K562 (cell line): Measurements from ENCODE around the gene CHST2. TPM values are rescaled to one million over a fixed set of nuclear protein-coding genes. Genes with fewer than 3 reads are reported as not detected.

Experiments used
- CHD1 ChIP-seq: fragments of 200-600 bp; sonication (generic); IDR thresholded peaks from one replicate; pipeline ENCODE4 v1.6.1; 2012; ENCODE audit warnings: mild to moderate bottlenecking, moderate library complexity, low read length, inconsistent platforms
- JUN ChIP-seq, 2 experiments: sonication (generic) in 1 of 2; formaldehyde crosslinking in 1 of 2; IDR thresholded peaks; 2 replicates each; pipeline versions ENCODE4 v1.6.1 to v1.8.0; 2012 to 2022; ENCODE audit warnings: borderline replicate concordance in 2 of 2, mild to moderate bottlenecking in 2 of 2, improper control_type of control experiment in 1 of 2, low read depth in 1 of 2, low read length in 1 of 2, missing genetic modification reagents in 1 of 2
- RBM39 ChIP-seq: fragments of 200-400 bp; formaldehyde crosslinking; optimal IDR thresholded peaks from 2 replicates; pipeline ENCODE3; 2018; ENCODE audit warnings: low read depth, low read length
- SNRNP70 ChIP-seq: fragments of 200-400 bp; formaldehyde crosslinking; optimal IDR thresholded peaks from 2 replicates; pipeline ENCODE3; 2017; ENCODE audit warnings: low read depth, low read length
- TCF7 ChIP-seq: sonication (generic); IDR thresholded peaks from 2 replicates; pipeline ENCODE4 v1.6.1; 2016; ENCODE audit warnings: antibody characterized with exemption, borderline replicate concordance
- TOE1 ChIP-seq, 2 experiments: fragments of 450-650 bp in 1 of 2; sonication (generic) in 1 of 2; formaldehyde crosslinking in 1 of 2; IDR thresholded peaks; 2 replicates each; pipeline versions ENCODE4 v1.7.1 to v1.8.0; 2016 to 2022; ENCODE audit warnings: borderline replicate concordance in 2 of 2, mild to moderate bottlenecking in 2 of 2, antibody characterized with exemption in 1 of 2, inconsistent platforms in 1 of 2, low read depth in 1 of 2, missing genetic modification reagents in 1 of 2, moderate library complexity in 1 of 2
- ZNF318 ChIP-seq, 2 experiments: fragments of 450-650 bp; IDR thresholded peaks; 2 replicates each; pipeline ENCODE4 v1.6.1; 2016; ENCODE audit warnings: mild to moderate bottlenecking in 2 of 2, borderline replicate concordance in 1 of 2, low read depth in 1 of 2, moderate library complexity in 1 of 2
- ZNF408 ChIP-seq: fragments of 250-450 bp; sonication (Bioruptor Pico); IDR thresholded peaks from 2 replicates; pipeline ENCODE4 v1.4.0; 2020; ENCODE audit warnings: low read depth, mild to moderate bottlenecking, moderate library complexity
- polyA plus RNA-seq, 8 experiments: library from polyadenylated mRNA; depleted of rRNA in 4 of 8; stranded (reverse) in 5 of 8; unstranded in 3 of 8; fragments of >200 nt; fragmentation: Nextera tagmentation in 2 of 8; fragmentation: Illumina TruSeq in 1 of 8; extraction: Ambion mirVana in 2 of 8; extraction: Trizol in 1 of 8; gene quantifications; 2 replicates each; pipeline versions ENCODE4 v1.2.1 to v1.2.3, GENCODE V29; 2011 to 2014; ENCODE audit warnings: inconsistent platforms in 1 of 8, missing spikeins in 1 of 8
- total RNA-seq, 7 experiments: library from RNA; depleted of rRNA in 6 of 7; stranded (reverse); fragments of >200 nt in 6 of 7; fragmentation: Illumina TruSeq in 2 of 7; extraction: Trizol in 2 of 7; gene quantifications; 2 replicates each; pipeline versions ENCODE4 v1.2.1 to v1.2.3, GENCODE V29; 2011 to 2021; ENCODE audit warnings: low replicate concordance in 1 of 7
- TF ChIP-seq, protein P1 (sequence below): fragments of 450-650 bp; IDR thresholded peaks from 2 replicates; pipeline ENCODE4 v1.6.1; 2017; ENCODE audit warnings: antibody characterized with exemption
- TF ChIP-seq, protein P2 (sequence below): fragments of 450-650 bp; formaldehyde crosslinking; IDR thresholded peaks from 2 replicates; pipeline ENCODE4 v1.4.0; 2020; ENCODE audit warnings: mild to moderate bottlenecking, moderate library complexity
- TF ChIP-seq, protein P3 (sequence below): sonication (generic); formaldehyde crosslinking; IDR thresholded peaks from 2 replicates; pipeline ENCODE4 v1.8.0; 2022; ENCODE audit warnings: missing genetic modification reagents, mild to moderate bottlenecking, moderate library complexity, borderline replicate concordance

CHST2 gene
- total and polyA plus RNA-seq, 9 of the 15 experiments (the other 6 are each of a cell fraction or from before 2014, with no cell fraction given) = 3.4 to 60.3 (median 13.9) TPM

DNA sequence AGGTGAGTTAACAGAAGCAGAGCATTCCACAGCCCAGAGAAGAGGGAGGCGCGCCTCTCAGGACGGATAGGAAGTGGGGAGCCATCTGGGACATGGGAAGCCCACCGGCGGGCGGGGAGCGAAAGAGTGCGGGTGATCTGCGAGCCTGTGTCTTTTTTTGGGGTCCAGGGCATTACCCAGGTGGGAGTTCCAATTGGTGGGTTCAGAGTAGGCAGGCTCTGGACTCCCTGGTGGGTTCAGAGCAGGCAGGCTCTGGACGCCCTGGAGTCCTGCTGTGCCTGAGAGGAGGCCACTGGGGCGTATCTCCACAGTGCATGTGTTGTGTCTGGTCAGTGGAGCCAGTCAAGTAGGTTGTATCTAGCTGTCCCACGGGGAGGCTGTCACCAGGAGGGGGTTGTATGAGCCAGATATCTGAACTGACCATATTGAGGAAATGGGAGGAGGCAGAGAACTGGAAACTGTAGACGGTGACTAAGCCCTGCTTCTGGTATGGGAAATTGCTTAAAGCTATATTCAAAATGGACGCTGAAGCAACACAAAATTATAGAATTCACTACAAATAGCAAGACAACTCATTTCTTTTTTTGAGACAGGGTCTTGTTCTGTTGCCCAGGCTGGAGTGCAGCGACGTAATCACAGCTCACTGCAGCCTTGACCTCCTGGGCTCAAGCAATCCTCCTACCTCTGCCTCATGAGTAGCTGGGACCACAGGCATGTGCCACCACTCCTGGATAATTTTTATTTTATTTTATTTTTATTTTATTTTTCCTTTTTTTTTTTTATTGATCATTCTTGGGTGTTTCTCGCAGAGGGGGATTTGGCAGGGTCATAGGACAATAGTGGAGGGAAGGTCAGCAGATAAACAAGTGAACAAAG is 34.5 kb upstream of the CHST2 start (continued):
- TF ChIP-seq, protein P1, sequence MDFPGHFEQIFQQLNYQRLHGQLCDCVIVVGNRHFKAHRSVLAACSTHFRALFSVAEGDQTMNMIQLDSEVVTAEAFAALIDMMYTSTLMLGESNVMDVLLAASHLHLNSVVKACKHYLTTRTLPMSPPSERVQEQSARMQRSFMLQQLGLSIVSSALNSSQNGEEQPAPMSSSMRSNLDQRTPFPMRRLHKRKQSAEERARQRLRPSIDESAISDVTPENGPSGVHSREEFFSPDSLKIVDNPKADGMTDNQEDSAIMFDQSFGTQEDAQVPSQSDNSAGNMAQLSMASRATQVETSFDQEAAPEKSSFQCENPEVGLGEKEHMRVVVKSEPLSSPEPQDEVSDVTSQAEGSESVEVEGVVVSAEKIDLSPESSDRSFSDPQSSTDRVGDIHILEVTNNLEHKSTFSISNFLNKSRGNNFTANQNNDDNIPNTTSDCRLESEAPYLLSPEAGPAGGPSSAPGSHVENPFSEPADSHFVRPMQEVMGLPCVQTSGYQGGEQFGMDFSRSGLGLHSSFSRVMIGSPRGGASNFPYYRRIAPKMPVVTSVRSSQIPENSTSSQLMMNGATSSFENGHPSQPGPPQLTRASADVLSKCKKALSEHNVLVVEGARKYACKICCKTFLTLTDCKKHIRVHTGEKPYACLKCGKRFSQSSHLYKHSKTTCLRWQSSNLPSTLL = no peak
- no peak for TF ChIP-seq SNRNP70
- no peak for TF ChIP-seq ZNF318 (IDR thresholded peaks at IDR 0.05; ENCODE audit: borderline replicate concordance in 1 of 2, low read depth in 1 of 2)
- peak; percentile 67; the same call in 1 of the 2 replicates for TF ChIP-seq TOE1 (IDR thresholded peaks at IDR 0.05; ENCODE audit: borderline replicate concordance)
- no peak for TF ChIP-seq TOE1 (CRISPR knock-in tag; IDR thresholded peaks at IDR 0.05; ENCODE audit: borderline replicate concordance, low read depth)
- TF ChIP-seq CHD1 = no peak
- TF ChIP-seq ZNF408 = no peak
- peak; percentile 88; the same call in 1 of the 2 replicates for TF ChIP-seq JUN (IDR thresholded peaks at IDR 0.05; ENCODE audit: borderline replicate concordance, low read depth, low read length)
- TF ChIP-seq JUN (CRISPR knock-in tag; IDR thresholded peaks at IDR 0.05; ENCODE audit: borderline replicate concordance) = peak; percentile 63; the same call in 1 of the 2 replicates
- TF ChIP-seq, protein P2, sequence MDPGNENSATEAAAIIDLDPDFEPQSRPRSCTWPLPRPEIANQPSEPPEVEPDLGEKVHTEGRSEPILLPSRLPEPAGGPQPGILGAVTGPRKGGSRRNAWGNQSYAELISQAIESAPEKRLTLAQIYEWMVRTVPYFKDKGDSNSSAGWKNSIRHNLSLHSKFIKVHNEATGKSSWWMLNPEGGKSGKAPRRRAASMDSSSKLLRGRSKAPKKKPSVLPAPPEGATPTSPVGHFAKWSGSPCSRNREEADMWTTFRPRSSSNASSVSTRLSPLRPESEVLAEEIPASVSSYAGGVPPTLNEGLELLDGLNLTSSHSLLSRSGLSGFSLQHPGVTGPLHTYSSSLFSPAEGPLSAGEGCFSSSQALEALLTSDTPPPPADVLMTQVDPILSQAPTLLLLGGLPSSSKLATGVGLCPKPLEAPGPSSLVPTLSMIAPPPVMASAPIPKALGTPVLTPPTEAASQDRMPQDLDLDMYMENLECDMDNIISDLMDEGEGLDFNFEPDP (CRISPR knock-in tag) = no peak
- TF ChIP-seq TCF7 = peak; percentile 89
- TF ChIP-seq, protein P3, sequence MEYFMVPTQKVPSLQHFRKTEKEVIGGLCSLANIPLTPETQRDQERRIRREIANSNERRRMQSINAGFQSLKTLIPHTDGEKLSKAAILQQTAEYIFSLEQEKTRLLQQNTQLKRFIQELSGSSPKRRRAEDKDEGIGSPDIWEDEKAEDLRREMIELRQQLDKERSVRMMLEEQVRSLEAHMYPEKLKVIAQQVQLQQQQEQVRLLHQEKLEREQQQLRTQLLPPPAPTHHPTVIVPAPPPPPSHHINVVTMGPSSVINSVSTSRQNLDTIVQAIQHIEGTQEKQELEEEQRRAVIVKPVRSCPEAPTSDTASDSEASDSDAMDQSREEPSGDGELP = peak; percentile 94
- no peak for TF ChIP-seq RBM39
